Measurements from ENCODE around the gene C9orf153.

The C9orf153 gene

DNA sequence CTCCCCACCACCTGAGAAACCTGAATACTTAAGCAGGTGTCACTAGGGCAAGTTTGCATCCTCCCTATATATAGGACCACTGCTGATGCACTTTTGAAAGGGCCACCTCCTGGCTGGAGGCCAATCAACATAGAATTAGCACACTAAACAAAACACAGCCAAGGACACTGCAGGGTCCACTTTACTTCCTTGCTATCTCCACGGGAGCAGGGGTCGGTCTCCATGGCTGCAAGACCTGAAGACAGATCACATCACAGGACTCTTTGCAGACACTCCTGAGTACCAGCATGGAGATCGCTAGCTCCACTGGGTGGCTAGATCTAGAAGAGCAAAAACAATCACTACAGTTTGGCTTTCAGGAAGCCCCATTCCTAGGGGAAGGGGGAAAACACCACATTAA is 72.3 kb downstream of the C9orf153 start:
- no peak for DNase-seq (ENCODE audit: low read depth)

DNA sequence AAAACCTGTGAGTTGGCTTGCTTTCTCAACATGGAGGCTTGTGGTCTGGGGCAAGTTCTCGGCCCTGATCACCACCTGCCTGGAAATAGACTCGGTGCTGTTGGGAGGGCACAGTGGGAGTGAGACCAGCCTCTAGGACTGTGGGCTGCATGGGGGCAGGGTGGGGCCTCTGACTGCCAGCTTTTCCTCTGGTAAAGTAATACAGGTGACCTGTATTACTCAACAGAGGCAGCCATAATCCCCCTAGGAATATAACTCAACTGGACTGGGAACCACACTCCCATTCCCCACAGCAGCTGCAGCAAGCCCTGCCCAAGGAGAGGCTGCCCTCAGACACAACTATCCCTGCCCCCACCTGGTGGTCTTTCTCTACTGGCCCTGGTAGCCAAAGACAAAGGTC is 72.8 kb downstream of the C9orf153 start:
- DNase-seq (ENCODE audit: low read depth), result no peak

DNA sequence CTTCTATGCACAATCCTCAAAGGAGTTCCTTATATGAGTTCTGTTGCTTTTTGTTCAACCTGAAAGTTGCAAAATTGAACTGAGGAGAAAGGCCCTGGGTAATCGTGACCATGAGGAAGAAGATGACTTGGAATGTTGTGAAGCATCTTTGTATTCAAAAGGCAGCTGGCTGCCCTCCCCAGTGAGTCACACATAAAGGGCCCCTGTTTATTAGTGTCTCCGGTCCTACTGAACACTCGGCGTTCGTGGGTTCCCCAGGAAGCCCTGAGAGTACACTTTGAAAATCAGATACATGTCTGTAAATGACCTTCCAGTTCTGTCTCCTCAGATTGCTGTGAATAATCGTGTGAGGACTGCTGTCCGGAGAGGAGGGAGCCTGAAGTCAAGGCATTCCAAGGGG is 73.6 kb downstream of the C9orf153 start:
- DNase-seq (ENCODE audit: low read depth), result no peak

DNA sequence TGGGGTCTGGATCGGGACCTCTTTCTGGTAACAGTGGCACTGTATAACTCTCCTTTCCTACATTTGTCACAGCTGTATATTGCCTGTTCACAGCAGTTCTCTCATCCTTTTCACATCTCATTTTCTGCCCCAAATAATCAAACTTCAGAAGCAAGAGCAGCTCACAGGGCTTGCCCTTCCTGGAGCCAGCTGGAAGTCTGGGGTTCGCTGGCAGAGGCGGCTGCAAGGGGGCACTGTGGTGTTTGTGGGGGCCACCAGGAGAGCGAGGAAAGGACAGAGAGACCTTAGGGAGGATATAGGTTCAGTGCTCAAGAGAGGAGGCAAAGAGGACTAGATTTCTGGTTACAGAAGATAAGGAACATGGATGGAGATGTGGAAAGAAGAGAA is 75.3 kb downstream of the C9orf153 start:
- no peak for DNase-seq (ENCODE audit: low read depth)

DNA sequence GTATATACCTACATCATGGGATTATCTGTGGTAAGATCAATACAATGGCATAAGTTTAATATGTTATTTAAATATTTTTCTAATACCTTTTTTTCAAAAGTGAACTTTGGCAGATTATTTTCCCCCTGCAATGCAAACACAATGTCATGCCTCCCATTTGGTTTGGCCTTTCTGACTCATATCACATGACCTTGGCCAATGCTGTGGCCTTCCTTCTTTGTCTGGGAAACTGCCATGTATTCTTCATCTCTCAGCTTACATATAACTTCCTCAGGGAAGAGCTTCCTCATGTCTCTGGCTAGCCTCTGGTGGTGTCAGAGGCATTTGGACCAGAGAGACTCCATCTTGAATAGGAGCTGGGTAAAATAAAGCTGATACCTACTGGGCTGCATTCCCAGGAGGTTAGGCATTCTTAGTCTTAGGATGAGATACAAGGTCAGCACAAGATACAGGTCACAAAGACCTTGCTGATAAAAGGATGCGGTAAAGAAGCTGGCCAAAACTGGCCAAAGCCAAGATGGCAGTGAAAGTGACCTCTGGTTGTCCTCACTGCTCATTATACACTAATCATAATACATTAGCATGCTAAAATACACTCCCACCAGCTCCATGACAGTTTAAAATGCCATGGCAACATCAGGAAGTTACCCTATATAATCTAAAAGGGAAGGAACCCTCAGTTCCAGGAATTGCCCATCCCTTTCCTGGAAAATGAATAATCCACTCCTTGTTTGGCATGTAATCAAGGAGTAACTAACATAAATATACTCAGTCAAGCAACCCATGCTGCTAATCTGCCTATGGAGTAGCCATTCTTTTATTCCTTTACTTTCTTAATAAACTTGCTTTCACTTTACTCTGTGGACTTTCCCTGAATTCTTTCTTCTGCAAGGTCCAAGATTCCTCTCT is 76.0 kb downstream of the C9orf153 start:
- no peak for DNase-seq (ENCODE audit: low read depth)

DNA sequence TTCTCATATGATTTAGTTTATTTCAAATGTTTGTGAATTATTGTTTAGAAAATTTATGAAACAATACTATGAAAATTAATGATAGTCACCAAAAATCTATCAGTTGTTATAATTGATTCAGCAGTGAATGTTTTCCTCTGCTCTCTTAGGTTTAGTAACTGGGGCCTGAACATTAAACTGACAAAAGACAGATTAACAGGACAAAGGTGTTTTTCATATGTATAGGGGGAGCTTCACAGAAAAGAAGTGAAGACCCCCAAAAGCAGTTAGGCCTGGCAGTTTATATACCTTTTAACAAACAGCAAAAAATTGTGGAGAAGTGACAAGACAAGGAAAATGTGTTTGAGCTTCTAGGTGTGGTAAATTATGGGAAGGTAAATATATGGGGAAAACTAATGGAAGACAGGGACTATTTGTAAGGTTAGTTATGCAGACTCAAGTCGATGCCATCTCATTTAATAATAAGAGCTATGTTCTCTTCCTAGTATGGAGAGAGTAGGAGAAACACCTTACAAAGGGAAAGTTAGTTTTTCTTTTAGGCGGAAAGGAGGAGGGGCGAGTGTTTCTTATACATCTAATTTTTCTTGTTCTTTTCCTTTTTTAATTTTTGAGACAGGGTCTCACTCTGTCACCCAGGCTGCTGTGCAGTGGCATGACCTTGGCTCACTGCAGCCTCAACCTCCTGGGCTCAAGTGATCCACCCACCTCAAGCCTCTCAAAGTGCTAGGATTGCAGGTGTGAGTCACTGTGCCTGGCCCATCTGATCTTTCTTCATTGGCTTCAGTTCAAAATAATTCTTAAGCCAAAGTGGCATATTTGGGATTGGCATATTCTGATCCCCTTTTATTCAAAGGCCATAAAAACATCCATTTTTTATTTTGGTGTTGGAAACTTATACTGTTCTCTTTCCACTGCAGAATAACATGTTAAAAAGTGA is 77.8 kb downstream of the C9orf153 start:
- no peak for DNase-seq (ENCODE audit: low read depth)

DNA sequence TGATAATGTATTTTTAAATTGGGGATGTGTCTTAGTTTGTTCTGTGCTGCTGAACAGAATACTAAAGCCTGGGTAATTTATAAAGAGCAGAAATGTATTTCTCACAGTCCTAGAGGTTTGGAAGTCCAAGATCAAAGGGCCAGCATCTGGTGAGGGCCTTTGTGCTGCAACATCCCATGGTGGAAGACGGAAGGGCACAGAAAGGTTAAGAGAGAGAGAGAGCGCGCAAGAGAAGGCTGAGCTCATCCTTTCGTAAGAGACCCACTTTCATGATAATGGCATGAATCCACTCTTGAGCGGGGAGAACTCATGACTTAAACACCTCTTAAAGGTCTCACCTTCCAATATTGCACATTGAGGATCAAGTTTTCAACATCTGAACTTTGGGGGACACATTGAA is 81.0 kb downstream of the C9orf153 start:
- DNase-seq (ENCODE audit: low read depth), result no peak

DNA sequence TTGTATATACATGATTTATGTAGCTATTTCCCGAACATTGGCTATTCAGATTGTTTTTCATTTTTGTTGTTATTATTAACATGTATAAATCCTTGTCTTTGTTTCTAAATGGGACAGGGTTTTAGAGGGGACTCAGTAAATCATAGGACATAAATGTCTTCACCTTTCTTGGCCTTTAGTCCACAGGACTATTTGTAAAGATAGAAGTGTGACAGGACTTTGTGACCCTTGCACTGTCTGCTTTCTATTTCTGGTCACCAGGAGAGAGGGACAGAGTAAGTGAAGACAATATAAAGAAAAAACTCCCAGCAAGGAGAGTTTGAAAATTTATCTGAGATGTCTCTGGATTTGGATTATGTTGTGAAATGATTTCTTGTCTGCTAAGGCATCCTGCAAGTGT is 81.5 kb downstream of the C9orf153 start:
- DNase-seq (ENCODE audit: low read depth), result no peak

DNA sequence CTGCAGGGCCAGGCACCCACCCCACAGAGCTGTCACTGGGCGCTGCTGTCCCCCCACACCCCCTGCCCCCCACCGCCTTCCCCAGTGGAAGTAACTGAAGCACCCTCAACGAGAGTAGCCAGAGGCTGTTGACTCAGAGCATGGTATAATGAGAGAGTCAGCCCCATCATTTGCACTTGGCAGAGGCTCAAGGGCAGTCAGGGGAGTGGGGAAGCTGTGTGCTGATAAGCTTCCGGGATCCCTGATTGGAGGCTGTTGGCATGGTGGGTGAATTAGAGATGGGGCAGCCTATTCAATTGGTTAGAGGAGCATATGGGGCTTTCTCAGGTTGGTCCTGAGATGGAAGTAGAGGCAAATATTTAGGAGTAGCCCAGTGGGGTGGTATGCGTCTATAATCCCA is 83.0 kb downstream of the C9orf153 start:
- DNase-seq (ENCODE audit: low read depth), result no peak

DNA sequence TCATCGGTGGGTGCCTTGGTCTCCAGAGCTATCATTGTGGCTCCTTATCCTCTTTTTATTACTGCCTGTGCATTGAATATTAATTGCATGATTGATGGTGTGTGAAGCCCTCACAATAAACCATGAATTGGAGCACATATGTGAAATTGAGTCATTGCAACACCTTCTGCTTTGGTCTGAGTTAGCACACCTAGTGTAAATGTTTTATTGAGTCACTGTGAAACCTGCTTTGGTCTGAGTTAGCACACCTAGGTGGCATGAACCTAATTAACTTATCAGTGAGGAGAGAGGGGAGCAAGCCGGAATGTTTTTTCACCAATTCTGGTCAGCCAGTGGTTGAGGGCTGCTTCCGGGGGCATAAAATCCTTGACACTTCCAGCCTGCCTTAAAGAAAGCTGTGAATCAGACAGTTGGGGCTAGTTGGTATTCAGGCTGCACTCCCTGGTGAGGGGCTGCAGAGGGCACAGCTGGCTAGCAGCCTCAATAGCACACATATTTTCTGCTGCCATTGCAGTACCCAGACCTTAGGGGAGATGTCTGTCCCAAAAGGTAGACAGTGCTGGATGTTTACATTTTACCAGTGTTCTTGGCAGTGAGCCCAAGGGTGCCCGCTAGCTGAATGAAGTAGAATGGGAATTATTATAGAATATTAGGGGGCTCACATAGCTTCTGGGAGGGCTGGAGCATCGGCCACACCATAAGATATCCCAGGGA is 83.6 kb downstream of the C9orf153 start:
- no peak for DNase-seq (ENCODE audit: low read depth)

DNA sequence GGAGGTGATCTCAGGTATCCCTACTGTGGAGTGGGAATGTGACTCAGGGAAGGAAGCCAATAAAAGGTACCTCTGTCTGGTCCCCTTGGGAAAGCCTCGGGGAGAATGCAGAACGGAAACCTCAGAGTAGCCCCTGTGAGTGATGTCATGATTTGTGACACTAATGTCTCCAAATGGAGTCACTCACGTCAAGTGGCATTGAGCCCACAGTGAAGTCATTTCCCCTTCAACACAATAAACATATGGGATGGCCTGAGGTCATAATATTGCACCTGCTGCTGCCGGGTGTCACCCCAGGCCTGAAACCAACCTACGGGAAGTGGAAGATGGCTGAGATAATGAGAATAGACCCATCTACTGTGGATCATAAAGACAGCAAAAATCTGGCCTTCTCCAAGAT is 84.2 kb downstream of the C9orf153 start:
- DNase-seq (ENCODE audit: low read depth), result no peak

All from stimulated activated CD8-positive, alpha-beta memory T cell treated with anti-CD3 and anti-CD28 coated beads, Interleukin-15, amount 100 ng/mL, for 24 hours (primary cell).